Heart right ventricle (tissue), 16 donors: Measurements from ENCODE around the gene ZNF532. TPM values are rescaled to one million over a fixed set of nuclear protein-coding genes. Genes with fewer than 3 reads are reported as not detected.
A peak's percentile ranks its signal among the peaks of the same experiment; 100 is the strongest.
"Not testable (repeated sequence)": the region's sequence is repeated elsewhere in the genome, so short reads cannot be mapped to it uniquely, and the experiment has no call there.

Source experiments
- ATAC-seq, 8 donors: fragments of 200-7000 bp; cut with Tn5 transposase; one replicate each; pipeline ENCODE4 v1.9.1; 2020; ENCODE audit warnings: mild to moderate bottlenecking in 8 of 8, moderate library complexity in 8 of 8, moderate number of reproducible peaks in 1 of 8
- DNase-seq, 2 donors: peaks; one replicate each; pipeline ENCODE4 v3.0.0-alpha.2; 2020
- H3K27ac ChIP-seq, 10 donors: fragments of 200-600 bp; sonication (generic) in 2 of 10; one replicate each; pipeline versions ENCODE4 v1.5.0 to v1.8.0; 2020 to 2022; ENCODE audit warnings: mild to moderate bottlenecking in 3 of 10
- H3K27me3 ChIP-seq, 7 donors: fragments of 200-600 bp; one replicate each; pipeline ENCODE4 v1.8.0; 2021 to 2022; ENCODE audit warnings: mild to moderate bottlenecking in 2 of 7
- H3K36me3 ChIP-seq, 9 donors: fragments of 200-600 bp; sonication (generic) in 1 of 9; one replicate each; pipeline versions ENCODE4 v1.5.0 to v1.8.0; 2020 to 2022; ENCODE audit warnings: mild to moderate bottlenecking in 2 of 9
- H3K4me1 ChIP-seq, 9 donors: fragments of 200-600 bp; sonication (generic) in 1 of 9; one replicate each; pipeline versions ENCODE4 v1.5.0 to v1.8.0; 2020 to 2022; ENCODE audit warnings: mild to moderate bottlenecking in 4 of 9
- H3K4me3 ChIP-seq, 10 donors: fragments of 200-600 bp; sonication (generic) in 2 of 10; one replicate each; pipeline versions ENCODE4 v1.5.0 to v1.8.0; 2020 to 2022; ENCODE audit warnings: mild to moderate bottlenecking in 7 of 10, moderate library complexity in 2 of 10
- H3K9me3 ChIP-seq, 11 donors: fragments of 200-600 bp in 10 of 11; sonication (generic) in 2 of 11; one replicate each; pipeline versions ENCODE4 v1.5.0 to v1.8.0; 2013 to 2022; ENCODE audit warnings: mild to moderate bottlenecking in 2 of 11, control low read depth in 1 of 11, moderate library complexity in 1 of 11
- CTCF ChIP-seq, 9 donors: fragments of 200-600 bp; sonication (generic) in 2 of 9; IDR thresholded peaks; one replicate each; pipeline versions ENCODE4 v1.5.0 to v1.8.0; 2021 to 2022; ENCODE audit warnings: antibody characterized with exemption in 9 of 9, mild to moderate bottlenecking in 5 of 9, moderate library complexity in 1 of 9
- WGBS, 2 donors: extraction: QIAGEN DNeasy Blood & Tissue Kit; methylation state at CpG; one replicate each; pipeline ENCODE4 v1.1.7; 2013; ENCODE audit warnings: inconsistent platforms in 1 of 2; 5-methylcytosine and 5-hydroxymethylcytosine counted together
- intact Hi-C, 10 donors: fragments of 100-400 bp; cut with DNase I; formaldehyde crosslinking; loops; one replicate each; pipeline versions ENCODE4 v1.11.1 to v1.14.2; 2022
- polyA plus RNA-seq, 2 donors: library from polyadenylated mRNA; stranded (reverse); fragments of 200-250 nt; gene quantifications; one replicate each; pipeline ENCODE4 v1.2.3, GENCODE V29; 2013
- total RNA-seq, 10 donors: library from RNA; stranded (reverse); fragmentation: NEBNext Ultra II Directional in 3 of 10; extraction: Animal tissue kit (Norgen Biotek cat#: 25700) in 3 of 10; gene quantifications; one replicate each; pipeline versions ENCODE4 v1.2.1 to v1.2.4, GENCODE V29; 2021 to 2023
- donor health status: Arrhythmogenic right ventricular cardiomyopathy.
- donor health status: ischemic (EF 13 %, LVEDD 7.1; RV severe dilation, severe dysfunction).
- donor health status: healthy with polysubstance abuse.
- donor health status: DM: no; HTN: yes; CAD: no.
- donor health status: DM: no; HTN: no; CAD: no.
- donor health status: ischemic (EF 25% LVEDD 6.9; RV normal size, moderate dysfunction).
- donor health status: ischemic (EF 25% LVEDD 5.7; RV mildly dilated, moderate dysfunction).
- donor health status: healthy.
- donor health status: DM: yes; HTN: yes; CAD: no.
- donor health status: Ischemic cardiomyopathy.
- donor health status: ischemic (EF 35%, LVEDD 5.7; RV mildly dilated, moderate dysfunction).
- donor health status: nonischemic (EF 11% LVEDD 7.7; RV severe dilation, severe dysfunction).
- donor health status: DM: yes; HTN: yes; CAD: no.
- donor health status: PGD.
- donor health status: ischemic (EF 29% LVEDD 5.4; RV normal size, mild dysfunction).
- donor health status: nonischemic (EF 23%, LVEDD 6.1; RV moderate dilation, normal function).

Gene ZNF532
- total and polyA plus RNA-seq, 12 donors = 13.8 to 71.4 (median 64.6) TPM

- H3K9me3 ChIP-seq = no peaks in the 10 kb centered on the region
- H3K27ac ChIP-seq = no peak overlapping the region
- H3K4me3 ChIP-seq = no peak overlapping the region
- no peaks in the 10 kb centered on the region for H3K36me3 ChIP-seq
- H3K4me1 ChIP-seq = no peaks in the 10 kb centered on the region
- ATAC-seq (no peak), DNase-seq (no peak)
- TF ChIP-seq CTCF (IDR thresholded peaks at IDR 0.05) = no peak
- H3K27me3 ChIP-seq = no peaks in the 10 kb centered on the region
- WGBS, 2 donors = 80 to 81% methylated on average over 12 of the region's 12 CpGs
- intact Hi-C loops = no loop called here
Observed at GRCh38 chr18:58828399-58829121, 36.1 kb upstream of the ZNF532 start.

GRCh38 chr18:58829263-58829662 is 35.4 kb upstream of the ZNF532 start:
- H3K4me1 ChIP-seq = no peaks in the 10 kb centered on the region
- whole genome bisulfite sequencing, 2 donors = 79 to 85% methylated on average over 3 of the region's 3 CpGs
- TF ChIP-seq CTCF (IDR thresholded peaks at IDR 0.05) = no peak
- no peaks in the 10 kb centered on the region for H3K36me3 ChIP-seq
- ATAC-seq = no peak
- no peaks in the 10 kb centered on the region for H3K27me3 ChIP-seq
- no peak overlapping the region for H3K27ac ChIP-seq
- H3K4me3 ChIP-seq = no peak overlapping the region
- intact Hi-C loops = no loop called here
- DNase-seq = no peak
- no peaks in the 10 kb centered on the region for H3K9me3 ChIP-seq

GRCh38 chr18:58829886-58830285 is 34.8 kb upstream of the ZNF532 start:
- H3K27ac ChIP-seq, intact Hi-C loops: not testable (repeated sequence)
- 63 to 75% methylated on average over 3 of the region's 3 CpGs for WGBS, 2 donors

GRCh38 chr18:58831606-58832005 is 33.1 kb upstream of the ZNF532 start:
- intact Hi-C loops = no loop called here
- no peak for ATAC-seq
- Histone ChIP-seq H3K27ac (no peak overlapping the region), H3K9me3 (no peaks in the 10 kb centered on the region), H3K27me3 (no peaks in the 10 kb centered on the region), H3K4me3 (no peak overlapping the region), H3K36me3 (no peaks in the 10 kb centered on the region), H3K4me1 (no peaks in the 10 kb centered on the region)
- 77 to 81% methylated on average over 1 of the region's 1 CpG for WGBS, 2 donors
- DNase-seq = no peak
- TF ChIP-seq CTCF (IDR thresholded peaks at IDR 0.05) = no peak

More at GRCh38 chr18:58829886-58830285, 34.8 kb upstream of the ZNF532 start:
- H3K4me3 ChIP-seq, H3K27me3 ChIP-seq, H3K9me3 ChIP-seq, H3K4me1 ChIP-seq, H3K36me3 ChIP-seq, ATAC-seq, DNase-seq: not testable (repeated sequence)

- intact Hi-C loops = no loop called here
- H3K4me3 ChIP-seq = no peak overlapping the region
- no peaks in the 10 kb centered on the region for H3K27me3 ChIP-seq
- no peaks in the 10 kb centered on the region for H3K9me3 ChIP-seq
- no peak for TF ChIP-seq CTCF (IDR thresholded peaks at IDR 0.05)
- DNase-seq (no peak), ATAC-seq (peak in 6 of 8 donors; percentile 9 to 80 (median 55))
- H3K36me3 ChIP-seq = no peaks in the 10 kb centered on the region
- peaks cover 0 to 15% (median 3%) of the 10 kb centered on the region in 9 donors for H3K4me1 ChIP-seq
- H3K27ac ChIP-seq = no peak overlapping the region
- 86% methylated on average over 5 of the region's 5 CpGs for WGBS, 2 donors
Observed at GRCh38 chr18:58838165-58838860, 26.4 kb upstream of the ZNF532 start.
